NCI-H1417 (cell line): ENCODE measurements around the gene CCDC152.

ENCODE experiments used
- DNase-seq, 3 experiments: peaks; one replicate each; lab custom pipeline; 2025; lab: John Stamatoyannopoulos, UW

The CCDC152 gene

DNA sequence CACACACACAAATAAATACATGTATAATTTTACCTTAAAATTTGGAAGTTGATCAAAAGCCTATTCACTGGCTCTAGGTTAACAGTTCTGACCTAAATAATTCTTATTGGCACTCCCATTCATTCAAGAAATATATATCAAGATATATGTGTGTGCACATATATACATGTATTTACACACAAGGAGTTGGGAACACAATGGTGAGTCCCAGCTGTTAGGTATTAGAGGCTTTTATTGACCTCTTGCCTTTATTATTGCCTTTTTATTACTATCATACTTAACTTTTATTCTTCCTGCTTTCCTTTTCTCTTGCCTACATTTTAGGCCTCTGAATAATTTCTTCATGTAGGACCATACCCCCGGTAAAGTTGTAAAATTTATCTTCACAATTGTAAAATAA, 25.0 kb downstream of the CCDC152 start:
- no peak for DNase-seq

GRCh38 chr5:42784132-42784531, 27.5 kb downstream of the CCDC152 start:
- DNase-seq, result no peak

GRCh38 chr5:42785756-42786155, 29.1 kb downstream of the CCDC152 start:
- no peak for DNase-seq

- DNase-seq, result no peak
Measured at GRCh38 chr5:42787073-42787472, 30.5 kb downstream of the CCDC152 start.

DNA sequence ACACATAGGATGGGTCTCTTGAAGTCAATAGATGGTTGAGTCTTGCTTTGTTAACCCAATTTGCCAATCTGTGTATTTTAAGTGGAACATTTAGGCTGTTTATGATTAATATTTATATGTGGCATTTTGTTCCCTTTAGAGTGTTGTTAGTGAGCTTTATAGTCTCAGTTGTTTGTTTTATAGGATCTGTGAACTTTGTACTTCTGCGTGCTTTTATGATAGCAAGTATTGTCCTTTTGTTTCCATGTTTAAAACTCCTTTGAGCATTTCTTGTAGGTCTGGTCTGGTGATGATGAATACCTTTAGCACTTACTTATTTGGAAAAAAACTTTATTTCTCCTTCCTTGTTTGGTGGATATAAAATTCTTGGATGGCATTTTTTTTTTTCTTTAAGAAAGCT, 31.2 kb downstream of the CCDC152 start:
- DNase-seq, result no peak

DNA sequence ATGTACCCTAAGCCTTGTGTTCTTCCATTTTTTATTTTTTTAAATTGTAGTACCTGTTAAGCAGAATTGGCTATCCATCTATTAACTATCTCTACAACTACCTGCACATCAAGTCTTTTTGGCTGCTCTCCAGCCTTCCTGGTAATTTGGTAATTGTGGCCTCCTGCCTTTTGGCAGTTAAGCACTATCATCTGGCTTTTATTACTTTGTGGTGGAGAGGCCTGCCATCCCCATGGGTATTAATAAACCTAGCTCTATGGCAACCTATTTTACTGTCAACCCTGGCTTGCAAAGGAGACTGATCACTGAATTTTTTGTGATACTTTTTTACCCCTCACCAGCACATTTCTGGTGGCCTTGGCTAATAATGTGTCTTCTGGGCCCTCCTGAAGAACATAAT, 34.5 kb downstream of the CCDC152 start:
- peak in 1 of 3 experiments; percentile 51 for DNase-seq

DNA sequence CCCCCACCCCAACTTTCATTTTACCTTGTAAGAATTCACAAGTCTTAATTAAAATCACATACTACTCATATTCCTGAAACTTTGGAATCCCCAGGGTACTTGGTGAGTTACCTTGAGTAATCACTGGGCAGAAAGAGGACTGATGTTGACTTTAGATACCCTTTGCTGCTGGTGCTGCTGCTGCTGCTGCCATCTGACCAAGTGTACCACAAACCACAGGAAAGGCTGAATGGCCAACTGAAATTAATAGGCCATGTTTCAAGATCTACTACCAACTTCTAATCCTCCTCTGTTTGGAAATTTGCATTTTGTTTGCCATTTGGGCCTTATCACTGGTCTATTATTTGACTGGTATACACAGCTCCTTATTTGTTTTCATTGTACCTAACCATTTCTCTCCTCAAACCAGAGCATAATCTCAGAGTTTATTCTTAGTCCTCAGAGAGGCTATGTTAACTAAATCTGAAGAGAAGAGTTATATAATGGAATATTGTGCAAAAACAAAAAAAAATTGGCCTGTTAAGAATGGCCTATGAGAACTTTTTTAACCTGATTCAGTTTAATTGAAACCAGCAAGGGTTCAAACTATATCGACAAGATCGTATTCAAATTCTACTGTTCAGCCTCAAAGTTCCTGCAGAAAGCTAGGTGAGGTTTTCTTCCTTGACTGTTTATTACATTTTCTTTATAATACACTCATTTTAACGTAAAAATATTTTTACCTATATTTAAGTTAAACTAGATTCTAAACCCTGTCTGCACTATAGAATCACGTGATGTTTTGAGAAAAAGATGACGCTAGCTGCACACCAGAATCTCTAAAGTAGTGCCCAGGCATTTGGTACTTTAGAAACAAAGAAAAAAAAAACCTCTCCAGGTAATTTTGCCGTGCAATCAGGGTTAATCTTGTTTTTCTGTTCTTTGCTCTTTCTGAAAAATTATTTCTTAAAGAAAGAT, 41.9 kb downstream of the CCDC152 start:
- no peak for DNase-seq

DNA sequence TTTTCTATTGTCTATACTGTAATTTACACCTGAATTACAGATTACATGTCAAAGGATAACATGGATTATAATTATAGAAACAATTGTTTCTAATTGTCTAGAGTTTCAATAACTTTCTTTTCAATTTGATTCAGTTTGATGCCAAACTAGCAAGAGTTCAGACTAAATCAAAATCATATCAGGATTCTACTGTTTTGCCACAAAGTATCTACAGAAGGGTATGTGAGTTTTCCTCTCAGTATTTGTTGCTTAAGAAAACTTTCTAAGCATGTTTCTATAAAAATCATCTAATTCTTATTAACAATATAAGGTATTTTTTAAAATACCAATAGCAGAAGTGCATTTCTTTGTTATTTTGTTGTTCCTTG, 42.6 kb downstream of the CCDC152 start:
- DNase-seq, result no peak

- no peak for DNase-seq
Measured at GRCh38 chr5:42799668-42800114, 43.1 kb downstream of the CCDC152 start.

DNA sequence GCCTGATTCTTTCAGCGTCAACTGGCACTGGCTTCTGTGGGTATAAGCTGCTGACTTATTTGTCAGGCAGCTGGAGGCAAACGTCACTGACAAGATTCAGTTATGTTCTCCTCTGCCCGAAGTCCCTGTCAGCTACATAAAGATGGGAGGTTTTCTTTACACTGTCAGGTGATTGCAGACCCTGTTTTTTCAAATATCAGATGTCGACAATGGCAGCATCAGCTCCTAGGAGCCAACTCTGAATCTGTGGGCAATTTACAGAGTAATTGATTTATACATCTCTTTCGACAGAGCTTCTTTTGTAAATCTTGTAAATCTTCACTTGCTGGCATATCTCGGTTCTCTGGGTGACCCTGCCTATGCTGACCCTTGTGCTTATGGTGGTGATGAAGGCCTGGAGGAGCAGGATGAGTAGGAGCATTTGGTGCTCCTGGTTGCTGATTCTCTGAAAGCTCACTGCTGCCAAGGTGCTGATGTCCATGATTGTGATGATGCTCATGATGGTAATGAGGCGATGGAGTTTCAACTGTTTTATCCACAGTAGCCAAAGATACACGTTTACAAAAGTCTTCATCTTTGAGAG, 44.2 kb downstream of the CCDC152 start:
- DNase-seq, result no peak

DNA sequence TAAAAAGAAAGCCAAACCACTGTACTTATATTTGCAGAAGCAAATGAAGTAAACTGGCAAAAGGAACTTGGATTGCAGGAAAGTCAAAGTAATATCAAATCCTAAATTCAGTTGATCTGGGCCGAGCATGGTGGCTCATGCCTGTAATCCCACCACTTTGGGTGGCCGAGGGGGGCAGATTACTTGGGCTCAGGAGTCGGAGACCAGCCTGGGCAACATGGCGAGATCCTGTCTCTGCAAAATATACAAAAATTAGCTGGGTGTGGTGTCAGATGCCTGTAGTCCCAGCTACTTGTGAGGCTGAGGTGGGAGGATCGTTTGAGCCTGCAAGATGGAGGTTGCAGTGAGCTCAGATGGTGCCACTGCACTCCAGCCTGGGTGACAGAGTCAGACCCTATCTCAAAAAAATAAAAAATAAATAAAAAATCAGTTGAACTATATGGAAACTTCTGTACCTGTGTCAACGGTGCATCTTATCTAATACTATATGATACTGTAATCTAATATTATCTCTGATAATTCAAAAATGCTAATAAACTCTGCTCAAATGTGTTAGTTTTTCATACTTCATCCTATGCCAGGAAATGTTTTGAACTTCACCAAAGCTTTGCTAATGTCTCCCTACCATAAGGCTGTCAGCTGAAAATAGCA, 45.0 kb downstream of the CCDC152 start:
- no peak for DNase-seq

DNA sequence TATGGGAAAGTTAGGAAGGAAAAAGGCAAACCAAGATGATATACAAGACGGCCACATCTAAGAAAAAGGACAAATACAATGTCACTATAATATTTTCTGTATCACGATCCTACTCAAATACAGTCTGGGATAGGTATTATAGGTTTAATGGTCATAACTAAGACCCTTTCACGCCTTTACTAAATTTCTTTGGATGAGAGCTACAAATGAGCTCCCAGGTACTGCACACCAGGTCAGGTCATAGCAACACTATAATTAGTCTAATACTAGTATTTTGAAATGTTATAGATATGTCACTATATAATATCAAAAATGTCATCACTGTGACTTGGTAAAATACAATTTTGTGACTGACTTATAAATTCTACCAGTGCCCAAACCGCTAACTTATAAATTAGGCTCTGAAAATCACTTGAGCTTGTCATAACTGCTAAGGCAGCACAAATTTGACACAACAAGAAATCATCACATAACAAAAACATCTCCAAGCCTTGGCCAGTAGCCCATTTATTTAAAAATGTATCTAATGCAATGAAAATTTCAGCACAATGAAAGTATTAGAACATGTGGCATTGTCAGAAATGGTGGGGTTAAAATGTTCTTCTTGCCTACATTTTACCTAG, 48.2 kb downstream of the CCDC152 start:
- DNase-seq, result no peak

GRCh38 chr5:42806004-42806700, 49.5 kb downstream of the CCDC152 start:
- DNase-seq, result no peak

GRCh38 chr5:42806701-42807262, 50.2 kb downstream of the CCDC152 start:
- DNase-seq, result no peak

GRCh38 chr5:42807722-42808447, 51.3 kb downstream of the CCDC152 start:
- DNase-seq, result no peak

DNA sequence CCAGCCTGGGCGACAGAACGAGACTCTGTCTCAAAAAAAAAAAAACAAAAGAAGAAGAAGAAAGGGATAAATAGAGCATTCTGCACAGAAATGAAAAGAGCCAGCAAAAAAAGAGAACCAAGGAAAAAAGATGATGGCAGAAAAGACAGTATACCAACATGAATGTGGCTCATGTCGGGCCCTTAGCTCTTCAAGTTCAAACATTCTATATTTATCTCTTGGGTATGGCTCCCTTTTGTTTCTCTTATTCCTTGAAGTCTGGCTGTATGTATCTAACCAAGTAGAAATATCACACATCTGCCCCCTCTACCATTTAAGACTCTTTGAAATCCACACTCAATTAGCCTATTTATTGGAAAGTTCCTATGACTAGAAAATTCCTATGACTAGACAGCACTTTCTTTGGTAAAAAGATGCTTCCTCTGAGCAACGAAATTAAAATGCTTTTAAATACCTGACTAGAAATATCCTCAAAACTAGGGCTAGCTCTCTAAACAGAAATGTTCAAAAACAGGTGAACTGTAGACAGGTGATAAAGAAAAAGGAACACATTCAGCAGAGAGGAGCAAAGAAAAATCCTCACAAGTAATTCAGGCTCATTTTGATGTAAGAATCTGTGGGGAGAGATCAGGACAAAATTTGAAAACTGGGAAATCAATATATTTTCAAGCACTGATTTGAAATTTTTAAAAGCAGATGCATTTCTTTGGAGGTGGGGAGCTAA, 52.4 kb downstream of the CCDC152 start:
- no peak for DNase-seq

- peak in 1 of 3 experiments; percentile 38 for DNase-seq
Measured at GRCh38 chr5:42810834-42811590, 54.4 kb downstream of the CCDC152 start.

DNA sequence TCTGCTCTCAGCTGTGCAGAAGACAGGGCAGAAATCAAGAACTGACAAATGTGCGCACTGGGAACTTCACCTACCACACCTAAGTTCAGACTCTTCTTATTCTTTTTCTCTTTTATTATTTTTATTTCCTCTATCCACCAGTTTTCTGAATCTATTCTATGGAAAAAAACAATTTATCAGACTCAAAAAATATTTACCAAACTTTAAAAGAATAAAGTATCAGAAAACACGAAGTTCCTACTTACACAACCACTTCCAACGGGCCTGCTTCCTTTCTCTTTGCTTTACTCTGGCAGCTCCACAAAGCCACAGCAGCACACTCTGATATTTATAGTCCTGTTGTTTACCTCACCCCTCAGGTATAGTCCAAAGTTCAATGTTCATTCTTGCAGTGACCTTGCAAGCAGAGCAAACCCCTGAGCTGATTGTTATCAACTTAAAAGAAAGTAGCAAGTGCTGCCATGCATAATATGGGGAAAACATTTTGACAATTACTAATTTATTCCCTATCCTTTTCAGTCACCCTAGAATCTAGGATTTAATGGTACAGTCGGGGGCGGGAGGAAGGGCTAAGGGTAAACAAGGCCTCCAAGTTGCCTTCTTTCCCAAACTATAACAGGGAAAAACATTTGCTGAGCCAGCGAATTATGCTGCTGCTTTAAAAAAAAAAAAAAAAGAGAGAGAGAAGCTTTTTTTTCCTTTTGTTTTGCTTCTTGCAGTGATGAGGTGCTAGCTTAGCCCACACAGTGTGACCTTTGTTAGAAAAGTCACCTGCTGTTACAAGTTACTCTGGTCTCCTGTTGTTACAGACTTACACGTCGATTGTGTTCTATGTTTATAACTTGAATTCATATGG, 55.2 kb downstream of the CCDC152 start, which contains the start of gene SELENOP:
Gene SELENOP, minus strand, starts transcription at position 302 of the 856 bp plus-strand sequence. CDS start 3,539 bp downstream, outside the sequence.
- DNase-seq, result peak; percentile 79 to 97 (median 94)
